ENCODE results near the gene RWDD4.

DNA sequence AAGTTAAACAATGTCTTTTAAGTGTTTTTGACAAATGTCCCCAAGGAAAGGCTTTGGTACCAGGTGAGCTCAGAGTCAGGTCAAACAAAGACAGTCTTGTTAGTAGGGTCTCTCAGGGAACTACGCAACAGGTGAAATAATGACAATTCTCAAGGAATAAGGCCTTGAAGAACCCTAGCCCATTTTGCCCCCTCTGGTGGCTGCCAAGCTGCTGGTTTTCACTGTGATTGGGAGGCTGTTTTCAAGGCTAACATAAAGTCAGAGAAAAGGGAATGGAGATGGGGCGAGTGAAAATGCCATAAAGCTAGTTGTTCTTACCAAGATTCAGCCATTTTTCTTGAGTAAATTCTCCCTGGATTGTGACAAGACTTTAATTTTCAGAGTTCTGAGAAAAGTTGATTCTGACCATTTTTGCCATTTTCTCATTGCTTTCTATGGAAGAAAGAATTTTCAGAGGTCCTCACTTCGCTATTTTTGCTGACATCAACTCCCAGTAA, 58.7 kb downstream of the RWDD4 start:
- TF ChIP-seq, protein P1, sequence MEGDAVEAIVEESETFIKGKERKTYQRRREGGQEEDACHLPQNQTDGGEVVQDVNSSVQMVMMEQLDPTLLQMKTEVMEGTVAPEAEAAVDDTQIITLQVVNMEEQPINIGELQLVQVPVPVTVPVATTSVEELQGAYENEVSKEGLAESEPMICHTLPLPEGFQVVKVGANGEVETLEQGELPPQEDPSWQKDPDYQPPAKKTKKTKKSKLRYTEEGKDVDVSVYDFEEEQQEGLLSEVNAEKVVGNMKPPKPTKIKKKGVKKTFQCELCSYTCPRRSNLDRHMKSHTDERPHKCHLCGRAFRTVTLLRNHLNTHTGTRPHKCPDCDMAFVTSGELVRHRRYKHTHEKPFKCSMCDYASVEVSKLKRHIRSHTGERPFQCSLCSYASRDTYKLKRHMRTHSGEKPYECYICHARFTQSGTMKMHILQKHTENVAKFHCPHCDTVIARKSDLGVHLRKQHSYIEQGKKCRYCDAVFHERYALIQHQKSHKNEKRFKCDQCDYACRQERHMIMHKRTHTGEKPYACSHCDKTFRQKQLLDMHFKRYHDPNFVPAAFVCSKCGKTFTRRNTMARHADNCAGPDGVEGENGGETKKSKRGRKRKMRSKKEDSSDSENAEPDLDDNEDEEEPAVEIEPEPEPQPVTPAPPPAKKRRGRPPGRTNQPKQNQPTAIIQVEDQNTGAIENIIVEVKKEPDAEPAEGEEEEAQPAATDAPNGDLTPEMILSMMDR (IDR thresholded peaks at IDR 0.05; ENCODE audit: insufficient read depth, low read depth, low read length), result peak; percentile 35
- TF ChIP-seq EZH2 (IDR thresholded peaks at IDR 0.05; ENCODE audit: insufficient read depth, low read length), result no peak
